ENCODE data around the gene ADAT3.
"Not testable (repeated sequence)": the region's sequence is repeated elsewhere in the genome, so short reads cannot be mapped to it uniquely, and the experiment has no call there.

ADAT3 gene

GRCh38 chr19:1875646-1876495 is 29.3 kb upstream of the ADAT3 start:
- Histone ChIP-seq H3K4me1 (ENCODE audit: insufficient read depth, poor library complexity, severe bottlenecking) (peaks cover 14% of the 10 kb centered on the region), H3K4me3 (ENCODE audit: severe bottlenecking) (peak overlapping the region; percentile 71), H3K27ac (ENCODE audit: poor library complexity, severe bottlenecking) (peak overlapping the region; percentile 69), H3K9me3 (ENCODE audit: severe bottlenecking) (no peaks in the 10 kb centered on the region), H3K36me3 (ENCODE audit: low read depth) (peaks cover 3% of the 10 kb centered on the region; the same call in 1 of the 2 replicates), H3K27me3 (ENCODE audit: insufficient read depth, poor library complexity, severe bottlenecking) (no peaks in the 10 kb centered on the region)
- TF ChIP-seq CTCF (IDR thresholded peaks at IDR 0.05; ENCODE audit: poor library complexity, severe bottlenecking) = no peak
- peak; percentile 87 for ATAC-seq (ENCODE audit: low read depth)
- peak; percentile 81 for DNase-seq (ENCODE audit: low spot score)

- not testable (repeated sequence) for H3K27me3 ChIP-seq (ENCODE audit: insufficient read depth, poor library complexity, severe bottlenecking); DNase-seq (ENCODE audit: low spot score); ATAC-seq (ENCODE audit: low read depth); H3K36me3 ChIP-seq (ENCODE audit: low read depth); H3K9me3 ChIP-seq (ENCODE audit: severe bottlenecking)
- Histone ChIP-seq H3K4me1 (ENCODE audit: insufficient read depth, poor library complexity, severe bottlenecking) (peaks cover 14% of the 10 kb centered on the region), H3K4me3 (ENCODE audit: severe bottlenecking) (peak overlapping the region; percentile 71), H3K27ac (ENCODE audit: poor library complexity, severe bottlenecking) (peak overlapping the region; percentile 69)
Measured at GRCh38 chr19:1876496-1877279, 28.5 kb upstream of the ADAT3 start.

GRCh38 chr19:1877280-1877660 is 27.9 kb upstream of the ADAT3 start:
- not testable (repeated sequence) for H3K9me3 ChIP-seq (ENCODE audit: severe bottlenecking); H3K27ac ChIP-seq (ENCODE audit: poor library complexity, severe bottlenecking); H3K4me3 ChIP-seq (ENCODE audit: severe bottlenecking); H3K36me3 ChIP-seq (ENCODE audit: low read depth); DNase-seq (ENCODE audit: low spot score); ATAC-seq (ENCODE audit: low read depth); H3K27me3 ChIP-seq (ENCODE audit: insufficient read depth, poor library complexity, severe bottlenecking)
- H3K4me1 ChIP-seq (ENCODE audit: insufficient read depth, poor library complexity, severe bottlenecking) = peaks cover 14% of the 10 kb centered on the region

GRCh38 chr19:1878583-1878982 is 26.6 kb upstream of the ADAT3 start:
- not testable (repeated sequence) for H3K4me1 ChIP-seq (ENCODE audit: insufficient read depth, poor library complexity, severe bottlenecking); H3K36me3 ChIP-seq (ENCODE audit: low read depth); DNase-seq (ENCODE audit: low spot score); H3K27me3 ChIP-seq (ENCODE audit: insufficient read depth, poor library complexity, severe bottlenecking); ATAC-seq (ENCODE audit: low read depth); H3K9me3 ChIP-seq (ENCODE audit: severe bottlenecking); H3K27ac ChIP-seq (ENCODE audit: poor library complexity, severe bottlenecking); H3K4me3 ChIP-seq (ENCODE audit: severe bottlenecking)

GRCh38 chr19:1879982-1880381 is 25.2 kb upstream of the ADAT3 start:
- H3K27me3 ChIP-seq (ENCODE audit: insufficient read depth, poor library complexity, severe bottlenecking); H3K36me3 ChIP-seq (ENCODE audit: low read depth); H3K4me3 ChIP-seq (ENCODE audit: severe bottlenecking); DNase-seq (ENCODE audit: low spot score); H3K9me3 ChIP-seq (ENCODE audit: severe bottlenecking); H3K4me1 ChIP-seq (ENCODE audit: insufficient read depth, poor library complexity, severe bottlenecking); H3K27ac ChIP-seq (ENCODE audit: poor library complexity, severe bottlenecking); ATAC-seq (ENCODE audit: low read depth): not testable (repeated sequence)

GRCh38 chr19:1880611-1881392 is 24.4 kb upstream of the ADAT3 start:
- peaks cover 3% of the 10 kb centered on the region; the same call in 1 of the 2 replicates for H3K36me3 ChIP-seq (ENCODE audit: low read depth)
- no peak for TF ChIP-seq CTCF (IDR thresholded peaks at IDR 0.05; ENCODE audit: poor library complexity, severe bottlenecking)

GRCh38 chr19:1881393-1882088 is 23.7 kb upstream of the ADAT3 start:
- not testable (repeated sequence) for H3K4me3 ChIP-seq (ENCODE audit: severe bottlenecking); H3K36me3 ChIP-seq (ENCODE audit: low read depth); H3K9me3 ChIP-seq (ENCODE audit: severe bottlenecking); DNase-seq (ENCODE audit: low spot score); ATAC-seq (ENCODE audit: low read depth); H3K27me3 ChIP-seq (ENCODE audit: insufficient read depth, poor library complexity, severe bottlenecking); H3K27ac ChIP-seq (ENCODE audit: poor library complexity, severe bottlenecking); H3K4me1 ChIP-seq (ENCODE audit: insufficient read depth, poor library complexity, severe bottlenecking)

More at GRCh38 chr19:1880611-1881392, 24.4 kb upstream of the ADAT3 start:
- ATAC-seq (ENCODE audit: low read depth) = no peak
- Histone ChIP-seq H3K27me3 (ENCODE audit: insufficient read depth, poor library complexity, severe bottlenecking) (no peaks in the 10 kb centered on the region), H3K27ac (ENCODE audit: poor library complexity, severe bottlenecking) (no peak overlapping the region), H3K4me3 (ENCODE audit: severe bottlenecking) (no peak overlapping the region), H3K9me3 (ENCODE audit: severe bottlenecking) (no peaks in the 10 kb centered on the region), H3K4me1 (ENCODE audit: insufficient read depth, poor library complexity, severe bottlenecking) (no peaks in the 10 kb centered on the region)
- DNase-seq (ENCODE audit: low spot score) = no peak
